CD8-positive, alpha-beta memory T cell (primary cell): Measurements from ENCODE around the gene TRAPPC3L. TPM values are rescaled to one million over a fixed set of nuclear protein-coding genes. Genes with fewer than 3 reads are reported as not detected.

ENCODE experiments used
- CTCF ChIA-PET: fragments of 350-600 bp; sonication (Branson Sonifier 250); formaldehyde crosslinking; loops from one replicate; lab custom pipeline; 2021; ENCODE audit warnings: antibody characterized with exemption; lab: Charles Lee
- POLR2A ChIA-PET: fragments of 350-600 bp; sonication (Branson Sonifier 250); formaldehyde crosslinking; loops from one replicate; lab custom pipeline; 2021; ENCODE audit warnings: antibody characterized with exemption; lab: Charles Lee
- DNase-seq, 5 donors: peaks; one replicate each; pipeline versions ENCODE4 v3.0.0 to v3.0.0-alpha.2; 2020 to 2022; ENCODE audit warnings: mixed read lengths in 1 of 5
- H3K27ac ChIP-seq: one replicate; pipeline ENCODE4 v1.7.0; 2013; ENCODE audit warnings: low read depth, mild to moderate bottlenecking, low read length, moderate library complexity
- H3K27me3 ChIP-seq: 2 replicates; pipeline ENCODE4 v1.7.0; 2013; ENCODE audit warnings: low read length, mild to moderate bottlenecking; ENCODE audit not compliant: insufficient read depth, poor library complexity, severe bottlenecking
- H3K36me3 ChIP-seq: 2 replicates; pipeline ENCODE4 v1.7.0; 2013; ENCODE audit warnings: mild to moderate bottlenecking, low read length, moderate library complexity; ENCODE audit not compliant: insufficient read depth
- H3K4me1 ChIP-seq: 2 replicates; pipeline ENCODE4 v1.7.0; 2013; ENCODE audit warnings: mild to moderate bottlenecking, low read length, moderate library complexity; ENCODE audit not compliant: insufficient read depth
- H3K4me3 ChIP-seq: 2 replicates; pipeline ENCODE4 v1.7.0; 2013; ENCODE audit warnings: mild to moderate bottlenecking, low read length
- H3K9me3 ChIP-seq: 2 replicates; pipeline ENCODE4 v1.7.0; 2013; ENCODE audit warnings: mild to moderate bottlenecking, low read length
- H3K27ac Mint-ChIP-seq, 8 donors: one replicate each; pipeline ENCODE4 v1.8.0; 2020 to 2021; ENCODE audit warnings: mixed read lengths in 8 of 8, mild to moderate bottlenecking in 6 of 8, inconsistent platforms in 3 of 8, moderate library complexity in 3 of 8
- H3K27me3 Mint-ChIP-seq, 2 donors: one replicate each; pipeline ENCODE4 v1.8.0; 2020 to 2021; ENCODE audit warnings: mixed read lengths in 2 of 2, mild to moderate bottlenecking in 1 of 2, moderate library complexity in 1 of 2
- H3K36me3 Mint-ChIP-seq, 3 donors: one replicate each; pipeline ENCODE4 v1.8.0; 2020 to 2021; ENCODE audit warnings: mixed read lengths in 3 of 3, inconsistent platforms in 1 of 3, mild to moderate bottlenecking in 1 of 3
- H3K4me1 Mint-ChIP-seq, 3 donors: one replicate each; pipeline ENCODE4 v1.8.0; 2020 to 2021; ENCODE audit warnings: mixed read lengths in 3 of 3, inconsistent platforms in 1 of 3, mild to moderate bottlenecking in 1 of 3
- H3K4me3 Mint-ChIP-seq, 7 donors: one replicate each; pipeline ENCODE4 v1.8.0; 2020 to 2021; ENCODE audit warnings: mixed read lengths in 7 of 7, mild to moderate bottlenecking in 6 of 7, moderate library complexity in 4 of 7, inconsistent platforms in 2 of 7
- H3K9me3 Mint-ChIP-seq, 5 donors: one replicate each; pipeline ENCODE4 v1.8.0; 2020 to 2022; ENCODE audit warnings: mixed read lengths in 5 of 5, mild to moderate bottlenecking in 3 of 5, moderate library complexity in 2 of 5, inconsistent platforms in 1 of 5
- polyA plus RNA-seq: library from polyadenylated mRNA; unstranded; fragments of 300-500 nt; fragmentation: Illumina TruSeq; gene quantifications from one replicate; pipeline ENCODE4 v1.2.3, GENCODE V29; 2021
- total RNA-seq, 2 experiments: library from RNA; stranded (reverse); gene quantifications; one replicate each; pipeline ENCODE4 v1.2.3, GENCODE V29; 2021

Gene TRAPPC3L
- total RNA-seq = not detected
- polyA plus RNA-seq = not detected

DNA sequence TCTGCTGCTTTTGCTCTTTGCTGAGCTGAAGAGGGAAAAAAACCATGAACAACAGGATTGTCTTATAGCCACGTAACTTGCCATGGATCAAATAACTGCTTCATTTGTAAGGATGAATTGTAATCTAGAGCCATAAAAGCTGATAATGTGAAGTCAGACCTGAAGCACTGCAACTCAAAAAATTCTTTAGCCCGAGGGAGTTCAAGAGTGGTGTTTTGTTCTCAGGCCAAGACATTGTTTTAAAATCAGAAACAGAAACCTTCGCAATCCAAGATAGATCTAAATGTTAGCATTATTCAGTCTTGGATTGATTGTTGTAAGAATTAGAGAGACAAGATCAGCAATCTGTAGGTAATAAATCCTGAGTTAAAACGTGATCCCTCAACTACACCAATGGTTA, at the start of gene TRAPPC3L:
TSS of gene TRAPPC3L (minus strand) at position 34 of the 400 bp plus-strand sequence. CDS start 170 bp downstream, outside the sequence.
- H3K9me3 Mint-ChIP-seq = no peaks in the 10 kb centered on the region
- ChIA-PET CTCF (no interaction called here), POLR2A (no interaction called here)

DNA sequence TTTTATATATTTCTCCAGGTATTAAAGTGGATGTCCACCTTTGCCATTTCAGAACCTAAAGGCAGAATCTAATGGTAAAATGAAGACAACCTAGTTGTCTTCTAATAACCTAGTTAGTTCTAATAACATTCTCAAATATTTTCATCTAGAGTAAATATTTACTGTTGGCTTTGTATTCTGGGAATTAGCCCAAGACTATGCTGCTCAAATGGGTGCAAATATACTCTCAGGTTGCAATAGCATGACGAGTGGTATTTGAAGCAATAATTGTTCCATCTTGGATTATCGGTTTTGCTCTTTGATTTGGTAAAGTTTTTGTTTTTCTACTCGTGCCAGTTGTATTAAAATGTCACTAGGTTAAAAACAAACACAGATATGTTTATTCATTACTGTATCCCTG, 49.8 kb upstream of the TRAPPC3L start:
- Histone ChIP-seq H3K4me1 (no peaks in the 10 kb centered on the region), H3K27ac (no peak overlapping the region), H3K27me3 (no peaks in the 10 kb centered on the region), H3K4me3 (no peak overlapping the region), H3K9me3 (no peaks in the 10 kb centered on the region), H3K36me3 (peaks cover 17% of the 10 kb centered on the region)
- H3K36me3 Mint-ChIP-seq = peaks cover 35 to 74% (median 36%) of the 10 kb centered on the region in 3 donors
- ChIA-PET POLR2A (interaction anchor here (0.5 kb wide), 1 partner anchor 35 kb away, joined by 3 read pairs; no protein-coding TSS in a partner anchor), CTCF (no interaction called here)
- no peaks in the 10 kb centered on the region for H3K9me3 Mint-ChIP-seq
- no peaks in the 10 kb centered on the region for H3K27me3 Mint-ChIP-seq
- DNase-seq = no peak
- no peak overlapping the region for H3K4me3 Mint-ChIP-seq
- no peaks in the 10 kb centered on the region for H3K4me1 Mint-ChIP-seq
- no peak overlapping the region for H3K27ac Mint-ChIP-seq

More for the DNA sequence above, at the start of gene TRAPPC3L:
- no peak for DNase-seq
- Mint-ChIP-seq H3K4me3 (no peak within 1 kb of the TSS), H3K27me3 (peaks cover 4 to 42% of the 10 kb centered on the region in 2 donors), H3K4me1 (no peaks in the 10 kb centered on the region), H3K36me3 (no peaks in the 10 kb centered on the region), H3K27ac (no peak within 1 kb of the TSS)
- H3K9me3 ChIP-seq = no peaks in the 10 kb centered on the region
- H3K4me3 ChIP-seq = no peak within 1 kb of the TSS
- H3K27me3 ChIP-seq = no peaks in the 10 kb centered on the region
- H3K4me1 ChIP-seq = no peaks in the 10 kb centered on the region
- no peak within 1 kb of the TSS for H3K27ac ChIP-seq
- no peaks in the 10 kb centered on the region for H3K36me3 ChIP-seq

DNA sequence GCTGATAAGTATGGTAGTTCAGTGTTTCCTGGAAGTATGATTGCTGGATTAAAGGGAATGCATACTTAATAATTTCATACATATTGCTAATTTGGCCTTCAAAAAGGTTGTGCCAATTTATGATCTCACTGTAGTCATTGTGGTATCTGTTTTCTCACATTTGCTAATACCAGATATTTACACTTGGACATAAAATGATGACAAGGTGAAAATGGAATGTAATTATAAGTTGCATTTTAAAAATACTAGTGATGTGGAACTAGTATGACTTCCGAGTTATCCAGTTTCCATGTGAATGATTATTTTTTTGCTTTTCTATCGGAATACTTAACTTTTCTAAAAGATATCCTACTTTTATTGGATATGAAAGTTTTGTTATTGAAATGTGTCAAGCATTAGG, 41.3 kb upstream of the TRAPPC3L start:
- Mint-ChIP-seq H3K4me1 (peaks cover 4 to 13% (median 6%) of the 10 kb centered on the region in 3 donors), H3K27ac (no peak overlapping the region), H3K4me3 (no peak overlapping the region), H3K27me3 (no peaks in the 10 kb centered on the region), H3K36me3 (peaks cover 21 to 81% (median 27%) of the 10 kb centered on the region in 3 donors), H3K9me3 (no peaks in the 10 kb centered on the region)
- no peak for DNase-seq
- no peak overlapping the region for H3K4me3 ChIP-seq
- H3K9me3 ChIP-seq = no peaks in the 10 kb centered on the region
- no peaks in the 10 kb centered on the region for H3K4me1 ChIP-seq
- CTCF ChIA-PET = interaction anchor here (1.4 kb wide), 1 partner anchor 15 kb away, joined by 3 read pairs; no protein-coding TSS in a partner anchor
- peaks cover 17% of the 10 kb centered on the region for H3K36me3 ChIP-seq
- POLR2A ChIA-PET = no interaction called here
- no peaks in the 10 kb centered on the region for H3K27me3 ChIP-seq
- H3K27ac ChIP-seq = no peak overlapping the region

DNA sequence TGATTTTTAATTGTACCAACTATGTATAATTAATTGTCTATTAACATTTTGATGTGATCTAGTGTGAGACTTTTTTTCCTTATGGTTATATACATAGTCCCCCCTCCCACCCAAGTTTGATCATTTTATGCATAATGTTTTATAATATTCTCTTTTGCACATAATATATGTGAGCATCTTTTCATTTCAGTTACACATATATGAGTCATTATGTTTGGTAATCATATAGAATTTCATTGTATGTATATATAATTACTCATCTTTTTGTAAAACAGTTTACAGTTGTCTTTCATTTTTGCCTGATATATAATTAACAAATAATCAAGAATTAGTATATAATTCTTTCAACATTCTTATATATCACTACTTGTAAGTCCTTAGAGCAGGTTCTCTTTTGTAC, 40.8 kb upstream of the TRAPPC3L start:
- no peak for DNase-seq
- POLR2A ChIA-PET = no interaction called here
- no peaks in the 10 kb centered on the region for H3K27me3 ChIP-seq
- H3K9me3 ChIP-seq = no peaks in the 10 kb centered on the region
- no peak overlapping the region for H3K4me3 ChIP-seq
- Mint-ChIP-seq H3K27me3 (no peaks in the 10 kb centered on the region), H3K9me3 (no peaks in the 10 kb centered on the region), H3K27ac (no peak overlapping the region), H3K4me3 (no peak overlapping the region), H3K4me1 (peaks cover 4 to 18% (median 7%) of the 10 kb centered on the region in 3 donors), H3K36me3 (peaks cover 21 to 81% (median 27%) of the 10 kb centered on the region in 3 donors)
- H3K27ac ChIP-seq = no peak overlapping the region
- no peaks in the 10 kb centered on the region for H3K4me1 ChIP-seq
- CTCF ChIA-PET = no interaction called here
- H3K36me3 ChIP-seq = peaks cover 13% of the 10 kb centered on the region

DNA sequence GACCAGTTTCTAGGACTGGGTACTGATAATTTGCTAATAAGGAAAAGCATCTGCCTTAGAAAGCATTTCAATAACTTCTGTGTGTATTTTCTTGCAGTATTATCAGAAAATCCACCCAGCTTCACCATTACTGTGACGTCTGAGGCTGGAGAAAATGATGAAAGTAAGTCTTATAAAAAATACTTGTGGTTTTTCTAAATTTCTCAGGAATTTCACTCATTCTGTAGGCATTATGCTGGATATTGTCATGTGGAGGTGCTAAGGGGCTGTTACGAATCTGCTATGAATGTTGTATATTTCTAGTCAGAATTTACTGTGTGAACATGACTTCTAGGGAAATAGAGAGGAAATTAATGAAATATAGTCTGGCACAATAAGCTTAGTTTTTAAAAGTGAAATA, 34.7 kb upstream of the TRAPPC3L start:
- Histone ChIP-seq H3K9me3 (no peaks in the 10 kb centered on the region), H3K4me3 (no peak overlapping the region), H3K27ac (no peak overlapping the region), H3K4me1 (no peaks in the 10 kb centered on the region), H3K36me3 (peaks cover 4% of the 10 kb centered on the region), H3K27me3 (no peaks in the 10 kb centered on the region)
- no peak overlapping the region for H3K4me3 Mint-ChIP-seq
- peaks cover 36 to 46% (median 46%) of the 10 kb centered on the region in 3 donors for H3K4me1 Mint-ChIP-seq
- no peak for DNase-seq
- H3K9me3 Mint-ChIP-seq = no peaks in the 10 kb centered on the region
- ChIA-PET CTCF (interaction anchor here (1.1 kb wide), 1 partner anchor 19 kb away, joined by 4 read pairs; no protein-coding TSS in a partner anchor), POLR2A (no interaction called here)
- peaks cover 10 to 79% (median 11%) of the 10 kb centered on the region in 3 donors for H3K36me3 Mint-ChIP-seq
- H3K27me3 Mint-ChIP-seq = peaks cover 0 to 1% of the 10 kb centered on the region in 2 donors
- H3K27ac Mint-ChIP-seq = no peak overlapping the region

DNA sequence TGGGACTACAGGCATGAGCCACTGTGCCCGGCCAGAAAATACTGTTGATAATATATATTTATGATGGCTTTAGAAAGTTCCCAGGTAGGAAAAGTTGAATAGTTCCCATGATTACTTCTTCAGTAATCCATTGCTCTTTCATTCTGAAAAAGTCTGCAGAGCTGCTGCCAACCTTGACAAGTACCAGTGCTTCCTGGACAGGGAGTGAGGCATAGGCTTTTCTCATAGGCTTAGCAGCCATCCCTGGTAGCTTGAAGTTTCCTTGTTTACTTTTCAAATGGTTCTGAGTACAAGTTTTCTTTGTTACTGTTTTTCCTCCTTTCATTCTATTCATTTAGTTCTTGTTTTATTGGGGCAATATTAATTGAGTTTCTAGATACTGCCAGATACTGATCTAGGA, 33.7 kb upstream of the TRAPPC3L start:
- H3K27ac Mint-ChIP-seq = peak overlapping the region in 1 of 8 donors; percentile 1
- H3K27me3 ChIP-seq = no peaks in the 10 kb centered on the region
- no peaks in the 10 kb centered on the region for H3K9me3 ChIP-seq
- H3K9me3 Mint-ChIP-seq = no peaks in the 10 kb centered on the region
- H3K4me1 Mint-ChIP-seq = peaks cover 40 to 56% (median 51%) of the 10 kb centered on the region in 3 donors
- H3K27ac ChIP-seq = no peak overlapping the region
- POLR2A ChIA-PET = no interaction called here
- peaks cover 4% of the 10 kb centered on the region for H3K36me3 ChIP-seq
- CTCF ChIA-PET = interaction anchor here (1.1 kb wide), 1 partner anchor 18 kb away, joined by 4 read pairs; no protein-coding TSS in a partner anchor
- peak overlapping the region in 1 of 7 donors; percentile 18 for H3K4me3 Mint-ChIP-seq
- H3K36me3 Mint-ChIP-seq = peaks cover 3 to 74% (median 13%) of the 10 kb centered on the region in 3 donors
- H3K4me3 ChIP-seq = no peak overlapping the region
- no peak for DNase-seq
- no peaks in the 10 kb centered on the region for H3K4me1 ChIP-seq
- peaks cover 0 to 1% of the 10 kb centered on the region in 2 donors for H3K27me3 Mint-ChIP-seq

DNA sequence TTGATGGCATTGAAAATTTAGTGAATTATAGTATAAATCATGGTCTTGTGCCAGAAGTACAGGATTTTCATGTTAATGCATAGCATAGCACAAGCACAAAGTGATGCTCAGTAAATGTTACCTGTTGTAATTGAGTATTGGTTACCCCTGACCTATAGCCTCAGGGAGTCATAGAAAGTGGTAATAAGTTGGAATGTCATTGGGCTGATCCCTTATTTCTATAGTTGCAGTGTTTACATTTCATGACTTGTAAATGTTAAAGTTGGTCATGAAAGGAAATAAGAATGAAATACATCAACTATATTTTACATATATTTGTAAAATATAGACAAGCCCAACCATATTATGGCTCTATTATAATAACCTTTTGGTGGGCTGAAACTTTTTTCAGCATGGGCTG, 32.9 kb upstream of the TRAPPC3L start:
- Histone ChIP-seq H3K9me3 (no peaks in the 10 kb centered on the region), H3K27me3 (no peaks in the 10 kb centered on the region), H3K27ac (no peak overlapping the region), H3K36me3 (peaks cover 4% of the 10 kb centered on the region), H3K4me3 (no peak overlapping the region), H3K4me1 (peaks cover 3% of the 10 kb centered on the region)
- peaks cover 0 to 1% of the 10 kb centered on the region in 2 donors for H3K27me3 Mint-ChIP-seq
- POLR2A ChIA-PET = no interaction called here
- H3K4me1 Mint-ChIP-seq = peaks cover 47 to 64% (median 59%) of the 10 kb centered on the region in 3 donors
- peaks cover 3 to 71% (median 9%) of the 10 kb centered on the region in 3 donors for H3K36me3 Mint-ChIP-seq
- no peak for DNase-seq
- H3K4me3 Mint-ChIP-seq = no peak overlapping the region
- CTCF ChIA-PET = no interaction called here
- H3K9me3 Mint-ChIP-seq = no peaks in the 10 kb centered on the region
- H3K27ac Mint-ChIP-seq = no peak overlapping the region

DNA sequence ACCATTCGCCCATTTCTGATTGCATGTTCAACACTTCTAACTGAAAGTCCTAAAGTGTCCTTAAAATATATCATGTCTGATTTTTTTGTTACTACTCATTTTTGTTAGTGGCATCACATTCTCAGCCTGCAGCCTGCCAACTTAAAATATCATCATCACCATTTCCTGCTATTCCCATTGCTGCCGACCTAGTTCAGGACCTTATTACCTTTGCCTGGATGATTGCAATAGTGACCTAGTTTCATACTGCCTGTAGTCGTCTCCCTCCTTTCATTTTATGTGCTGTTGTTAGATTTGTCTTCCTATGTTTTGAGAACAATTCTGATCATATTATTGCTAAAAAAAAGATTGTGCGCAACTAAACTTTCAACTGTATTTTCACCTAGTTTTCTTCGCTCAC, 32.0 kb upstream of the TRAPPC3L start:
- ChIA-PET CTCF (no interaction called here), POLR2A (no interaction called here)
- no peak for DNase-seq
- no peaks in the 10 kb centered on the region for H3K9me3 Mint-ChIP-seq
- peaks cover 54 to 72% (median 65%) of the 10 kb centered on the region in 3 donors for H3K4me1 Mint-ChIP-seq
- Histone ChIP-seq H3K4me1 (peaks cover 12% of the 10 kb centered on the region), H3K27ac (no peak overlapping the region), H3K36me3 (peaks cover 4% of the 10 kb centered on the region), H3K4me3 (no peak overlapping the region), H3K27me3 (no peaks in the 10 kb centered on the region), H3K9me3 (no peaks in the 10 kb centered on the region)
- peaks cover 3 to 65% (median 9%) of the 10 kb centered on the region in 3 donors for H3K36me3 Mint-ChIP-seq
- peaks cover 0 to 1% of the 10 kb centered on the region in 2 donors for H3K27me3 Mint-ChIP-seq
- H3K4me3 Mint-ChIP-seq = peak overlapping the region in 1 of 7 donors; percentile 19
- peak overlapping the region in 1 of 8 donors; percentile 42 for H3K27ac Mint-ChIP-seq
